ENCODE results near the gene GLIS1.

GRCh38 chr1:53559854-53560580 lies 178.9 kb downstream of the GLIS1 start:
- no peak for TF ChIP-seq CTCF (conservative IDR thresholded peaks at IDR 0.05)
- no peak for TF ChIP-seq EZH2 (IDR thresholded peaks at IDR 0.05; ENCODE audit: low read depth)

Data from PC-9 (cell line).